Posterior cingulate gyrus (tissue), 11 donors: ENCODE data around the gene OPCML.

ENCODE experiments used
- DNase-seq, 10 donors: peaks; one replicate each; pipeline versions ENCODE4 v3.0.0 to v3.0.0-alpha.2; 2020 to 2021; ENCODE audit warnings: mixed read lengths in 3 of 10
- intact Hi-C: fragments of 100-400 bp; cut with DNase I; formaldehyde crosslinking; loops from one replicate; pipeline ENCODE4 v1.15.1; 2023

Gene OPCML

GRCh38 chr11:133107136-133107535 is 425.2 kb downstream of the OPCML start:
- no peak for DNase-seq
- intact Hi-C loops = no loop called here

GRCh38 chr11:133106417-133106816 is 425.9 kb downstream of the OPCML start:
- no peak for DNase-seq
- intact Hi-C loops = no loop called here

GRCh38 chr11:133104009-133104744 is 428.1 kb downstream of the OPCML start:
- intact Hi-C loops = no loop called here
- no peak for DNase-seq

DNA sequence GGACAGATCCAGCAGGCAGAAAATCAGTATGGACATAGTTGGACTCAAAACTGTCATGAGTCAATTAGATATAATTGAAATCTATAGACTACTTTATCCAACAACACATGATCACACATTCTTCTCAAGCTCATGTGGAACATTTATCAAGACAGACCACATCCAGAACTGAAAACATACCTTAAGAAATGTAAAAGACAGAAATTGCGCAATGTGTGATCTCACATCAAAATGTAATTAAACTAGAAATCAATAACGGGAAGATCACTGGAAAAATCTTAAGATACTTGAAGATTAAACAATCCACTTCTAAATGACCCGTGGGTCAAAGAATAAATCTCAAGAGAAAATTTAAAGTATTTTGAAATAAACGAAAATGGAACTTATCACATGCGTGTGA is 435.3 kb downstream of the OPCML start:
- no peak for DNase-seq
- intact Hi-C loops = no loop called here

- intact Hi-C loops = no loop called here
These were observed 445.8 kb downstream of the OPCML start for GRCh38 chr11:133086518-133086917.

DNA sequence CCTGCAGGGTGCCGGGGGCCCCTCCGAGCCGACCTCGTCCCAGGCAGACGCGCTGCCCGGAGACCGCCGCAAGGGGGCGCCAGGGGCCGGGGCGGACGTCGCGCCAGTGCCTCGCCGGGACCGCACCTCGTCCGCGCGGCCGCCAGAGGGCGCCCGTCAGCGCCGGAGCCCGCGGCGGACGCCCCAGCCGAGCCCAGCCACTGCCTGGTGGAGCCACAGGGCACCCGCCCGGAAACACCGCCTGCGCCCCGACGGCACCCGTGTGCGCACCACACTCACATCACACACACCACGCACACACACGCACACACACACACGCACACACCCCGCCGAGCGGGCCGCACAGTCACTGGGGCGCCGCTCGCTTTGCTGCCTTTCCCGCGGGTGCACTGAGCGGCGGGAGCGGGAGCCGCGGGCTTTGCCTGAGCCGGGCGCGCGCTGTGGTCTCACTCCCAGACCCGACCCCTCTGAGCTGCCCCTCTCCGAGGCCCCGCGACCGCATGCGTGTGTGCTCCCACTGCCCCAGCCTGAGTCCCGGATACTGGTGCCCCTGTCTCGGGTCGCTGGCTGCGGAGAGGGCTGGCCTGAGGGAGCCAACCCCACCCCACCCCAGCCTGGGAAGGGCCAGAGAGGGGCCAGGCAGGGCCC is 449.3 kb downstream of the OPCML start:
- peak in 9 of 10 donors; percentile 40 to 96 (median 72) for DNase-seq
- intact Hi-C loops = loop anchor here (2.0 kb wide), 2 partner anchors 74 to 82 kb away; no protein-coding TSS in a partner anchor

More at GRCh38 chr11:133086518-133086917, 445.8 kb downstream of the OPCML start:
- no peak for DNase-seq

GRCh38 chr11:133082453-133082781 is 449.9 kb downstream of the OPCML start:
- intact Hi-C loops = loop anchor here (2.0 kb wide), 2 partner anchors 74 to 82 kb away; no protein-coding TSS in a partner anchor

DNA sequence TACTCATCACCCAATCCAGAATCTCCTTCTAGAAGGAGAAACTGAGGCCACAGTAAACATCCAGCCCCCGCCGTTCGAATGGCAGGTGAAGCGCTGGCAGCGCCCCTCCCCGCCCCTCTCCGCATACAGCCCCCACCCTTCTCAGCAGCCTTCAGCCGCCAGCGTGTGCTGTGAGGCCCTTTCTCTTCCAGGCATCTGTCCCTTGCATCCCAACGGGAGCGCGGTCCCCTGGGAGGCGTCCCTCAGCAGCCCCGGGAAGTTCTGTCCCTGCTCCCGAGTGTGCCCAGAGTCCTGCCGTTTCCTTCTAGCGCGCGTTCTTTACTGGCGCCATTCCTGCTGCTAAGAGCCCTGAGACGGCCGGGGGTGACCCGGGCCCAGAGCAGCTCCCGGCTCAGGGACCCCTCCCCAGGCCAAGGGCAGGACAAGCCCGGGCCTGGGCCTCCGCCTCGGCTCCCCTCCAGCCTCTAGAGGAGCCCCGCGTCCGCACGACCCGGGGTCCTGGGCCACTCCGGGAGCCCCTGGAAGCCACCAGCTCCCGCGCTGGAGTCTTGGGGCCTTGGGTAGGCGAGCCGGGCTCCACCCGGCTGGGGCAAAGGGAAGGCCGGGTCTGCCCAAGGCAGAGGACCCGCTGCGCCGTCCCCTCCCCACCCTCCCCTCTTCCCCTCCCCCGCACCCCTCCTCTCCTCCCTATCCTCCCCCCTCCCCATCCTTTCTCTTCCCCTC is 450.4 kb downstream of the OPCML start:
- intact Hi-C loops = loop anchor here (2.0 kb wide), 2 partner anchors 75 to 83 kb away; no protein-coding TSS in a partner anchor
- DNase-seq = peak in 1 of 10 donors; percentile 78

More at GRCh38 chr11:133082453-133082781, 449.9 kb downstream of the OPCML start:
- DNase-seq = no peak

DNA sequence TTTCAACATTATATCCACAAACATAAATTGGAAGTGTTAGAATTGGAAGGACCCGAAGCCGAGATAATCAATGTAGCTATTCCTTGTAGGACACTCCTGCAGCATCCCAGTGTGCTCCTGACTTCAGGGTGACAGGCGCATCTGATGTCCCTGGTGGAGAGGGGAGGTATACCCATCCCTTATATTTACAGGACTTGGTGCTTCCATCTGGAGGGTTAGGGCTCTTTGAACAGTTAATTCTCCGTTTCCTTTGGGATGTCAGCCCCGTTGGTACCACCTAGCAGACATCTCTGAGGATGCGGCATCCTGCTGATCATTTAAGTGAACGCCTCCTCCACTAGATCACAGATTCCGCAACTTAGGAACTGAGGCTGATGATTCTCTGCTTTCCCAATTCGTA is 451.3 kb downstream of the OPCML start:
- intact Hi-C loops = no loop called here
- DNase-seq = no peak

- intact Hi-C loops = loop anchor here (2.0 kb wide), 1 partner anchor 756 kb away; no protein-coding TSS in a partner anchor
- DNase-seq = peak; percentile 56 to 96 (median 72)
These were observed 453.5 kb downstream of the OPCML start for GRCh38 chr11:133078591-133079404.

GRCh38 chr11:133078012-133078411 is 454.3 kb downstream of the OPCML start:
- no peak for DNase-seq
- intact Hi-C loops = loop anchor here (2.0 kb wide), 1 partner anchor 757 kb away; no protein-coding TSS in a partner anchor

DNA sequence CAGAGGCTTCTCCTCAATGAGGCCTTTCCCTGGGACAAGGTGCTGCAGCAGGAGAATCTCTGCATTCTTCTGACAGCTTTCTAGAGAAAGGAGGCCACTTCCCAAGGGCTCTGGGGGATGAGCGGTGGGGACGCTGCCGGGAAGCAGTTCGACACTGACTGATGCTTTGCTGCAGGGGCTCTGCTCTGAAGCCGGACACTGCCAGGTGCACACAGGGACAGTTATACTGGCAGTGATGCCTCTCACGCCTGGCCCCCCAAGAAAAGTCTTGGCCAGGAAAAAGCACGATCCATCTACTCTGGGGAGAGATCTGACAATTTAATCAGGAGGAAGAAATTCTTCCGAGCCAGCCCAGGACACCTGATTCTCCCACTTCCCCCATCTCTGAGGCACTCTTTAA is 456.9 kb downstream of the OPCML start:
- no peak for DNase-seq
- intact Hi-C loops = no loop called here

DNA sequence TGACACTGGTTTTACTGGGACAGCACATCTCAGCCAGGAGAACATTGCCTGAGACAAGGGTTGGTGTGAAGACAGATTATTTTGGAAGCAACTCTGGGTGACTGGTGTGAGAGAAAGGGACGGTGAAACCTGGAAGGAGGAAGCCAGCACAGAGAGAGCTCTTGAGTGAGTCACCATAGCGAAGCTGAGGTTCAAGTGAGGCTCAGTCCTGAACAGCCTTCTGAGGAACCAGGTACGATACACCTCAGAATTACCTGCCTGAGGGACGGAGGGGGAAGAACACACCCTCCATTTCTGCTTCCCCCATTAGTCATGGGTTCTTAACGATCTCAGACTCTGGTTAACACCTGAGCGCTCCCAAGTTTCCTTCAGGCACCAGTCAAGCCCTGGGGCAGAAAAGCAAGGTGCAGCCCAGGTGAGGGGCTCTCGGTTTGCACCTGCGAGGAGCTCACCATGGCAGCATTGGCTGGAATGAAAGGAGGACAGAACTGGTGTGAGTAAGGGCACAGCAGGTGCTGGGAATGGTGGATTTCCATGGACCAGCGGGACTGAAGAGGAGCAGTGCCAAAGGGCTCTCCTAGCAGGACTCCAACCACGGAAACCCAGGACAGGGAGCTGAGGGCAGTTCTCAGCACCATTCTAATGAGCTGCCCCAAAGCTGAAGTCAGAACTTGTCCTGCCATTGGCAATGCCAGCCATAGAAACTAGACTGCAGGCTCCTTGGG is 459.3 kb downstream of the OPCML start:
- DNase-seq = no peak
- intact Hi-C loops = no loop called here

- intact Hi-C loops = no loop called here
- DNase-seq = no peak
These were observed 459.9 kb downstream of the OPCML start for GRCh38 chr11:133072378-133072777.

DNA sequence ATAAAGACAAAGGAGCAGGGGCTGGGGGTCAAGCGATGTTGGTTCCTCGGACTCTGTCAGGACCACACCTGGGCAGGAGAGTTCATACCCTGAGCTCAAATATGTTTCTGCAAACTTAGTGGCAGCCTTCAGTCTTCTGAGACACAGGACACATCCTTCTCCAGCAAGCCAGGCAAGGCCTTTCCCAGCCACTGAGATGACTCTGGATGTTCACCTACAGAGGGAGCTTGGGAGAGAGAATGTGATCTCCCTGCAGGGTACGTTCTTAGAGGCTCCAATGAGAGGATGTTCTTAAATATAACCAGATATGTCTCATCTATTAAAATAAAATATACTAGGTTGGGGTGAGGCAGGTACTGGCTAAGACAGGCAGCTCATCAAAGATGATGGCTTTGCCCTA is 461.5 kb downstream of the OPCML start:
- no peak for DNase-seq
- intact Hi-C loops = no loop called here

DNA sequence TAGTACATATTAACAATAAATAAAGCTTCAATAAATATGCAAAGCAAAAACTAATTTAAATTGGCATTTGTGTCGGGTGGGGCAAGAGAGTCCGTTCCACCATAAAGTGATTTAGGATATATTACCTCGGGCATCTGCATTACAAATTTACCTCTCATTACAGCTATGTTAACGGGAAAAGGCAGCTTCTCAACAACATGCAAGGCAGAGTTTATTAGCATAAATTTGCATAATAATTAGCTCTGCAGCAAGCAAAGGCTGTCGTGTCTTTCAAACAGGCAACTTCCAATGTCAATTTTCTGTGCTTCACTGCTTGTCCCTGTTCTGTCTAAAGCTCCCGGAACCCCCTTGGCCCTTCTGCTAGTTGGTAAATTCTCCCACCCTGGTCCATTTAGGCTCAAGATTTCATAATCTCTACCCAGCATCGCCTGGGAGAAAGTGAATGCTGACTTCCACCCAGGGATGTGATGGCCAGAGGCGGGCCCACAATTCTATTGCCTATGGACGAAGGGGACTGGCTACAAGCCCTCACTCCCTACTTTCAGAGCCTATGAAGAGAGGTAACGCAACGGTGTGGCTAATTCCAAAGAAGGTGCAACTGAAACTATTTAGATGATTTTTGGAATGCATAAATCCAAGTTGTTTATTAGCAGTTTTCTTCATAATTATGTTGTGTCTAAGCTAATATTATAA is 462.1 kb downstream of the OPCML start:
- DNase-seq = no peak
- intact Hi-C loops = no loop called here

DNA sequence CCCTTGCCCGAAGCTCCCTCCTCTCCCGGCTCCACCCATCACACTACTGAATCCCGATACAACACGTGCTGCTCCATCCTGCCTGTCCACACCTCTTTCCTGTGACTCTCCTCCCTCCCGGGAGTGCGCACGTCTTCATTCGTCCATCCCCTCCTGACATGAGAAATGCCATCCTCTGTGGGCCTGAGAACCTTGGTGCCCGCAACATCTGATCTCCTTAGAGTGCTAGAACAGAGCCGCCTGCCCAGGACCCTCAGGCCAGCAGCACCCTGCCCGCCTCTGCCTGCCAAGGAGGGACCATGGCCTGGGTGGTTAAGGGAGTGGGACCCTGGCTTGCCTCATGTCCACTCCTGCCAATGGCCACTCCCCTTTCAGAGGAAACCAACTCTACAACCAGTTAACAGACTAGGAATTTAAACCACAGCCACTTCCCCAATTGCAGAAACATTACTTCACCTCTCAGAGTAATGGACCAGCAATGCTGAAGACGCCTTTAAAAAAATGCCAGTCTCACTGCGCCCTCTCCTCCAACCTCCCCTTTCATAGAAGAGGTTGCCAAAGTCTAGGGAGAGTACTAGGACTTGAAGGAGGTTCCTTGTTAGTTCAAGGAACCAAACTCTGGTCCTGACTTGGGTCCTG is 466.3 kb downstream of the OPCML start:
- no peak for DNase-seq

GRCh38 chr11:133064961-133065360 is 467.3 kb downstream of the OPCML start:
- DNase-seq = no peak
- intact Hi-C loops = loop anchor here (5.0 to 10.0 kb wide), 2 partner anchors 123 to 1370 kb away; no protein-coding TSS in a partner anchor

More for the DNA sequence above, 466.3 kb downstream of the OPCML start:
- intact Hi-C loops = loop anchor here (10.0 kb wide), 1 partner anchor 1371 kb away; no protein-coding TSS in a partner anchor
